Measurements from ENCODE around the gene FBRS. TPM values are rescaled to one million over a fixed set of nuclear protein-coding genes. Genes with fewer than 3 reads are reported as not detected.
A peak's percentile ranks its signal among the peaks of the same experiment; 100 is the strongest.
"Not testable (repeated sequence)": the region's sequence is repeated elsewhere in the genome, so short reads cannot be mapped to it uniquely, and the experiment has no call there.

The FBRS gene
- total RNA-seq, 4 donors from 2014 or later, result 26.2 to 46.8 (median 31.7) TPM

DNA sequence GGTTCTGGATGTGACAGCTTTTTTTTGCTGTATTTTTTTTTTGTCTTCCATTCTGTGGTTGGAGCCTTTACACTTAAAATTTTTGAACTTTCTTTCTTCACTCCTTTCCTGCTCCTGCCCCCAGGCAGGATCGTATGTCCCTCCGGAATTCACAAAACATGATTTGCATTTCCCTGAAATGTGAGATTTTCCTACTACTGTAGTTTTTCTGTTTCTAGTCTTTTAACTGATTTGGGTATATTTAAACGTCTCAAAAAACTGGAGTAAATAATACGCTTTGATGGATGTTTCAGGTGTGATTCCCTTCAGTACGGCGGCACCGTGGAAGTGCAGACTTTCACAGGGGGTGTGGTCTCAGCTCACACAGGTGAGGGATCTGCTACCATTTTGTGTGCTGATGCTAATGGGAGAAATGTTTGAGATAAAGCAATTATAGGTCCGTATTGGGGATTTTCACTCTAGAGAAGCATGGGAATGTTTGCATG is 41.4 kb downstream of the FBRS start:
- Histone ChIP-seq H3K4me1 (peaks cover 7 to 31% (median 19%) of the 10 kb centered on the region in 4 donors), H3K9me3 (no peaks in the 10 kb centered on the region), H3K4me3 (peak overlapping the region; percentile 69 to 98 (median 86)), H3K27me3 (no peaks in the 10 kb centered on the region), H3K36me3 (peaks cover 8 to 49% (median 14%) of the 10 kb centered on the region in 3 donors), H3K27ac (peak overlapping the region; percentile 99 to 100 (median 99))
- TF ChIP-seq, protein P1, sequence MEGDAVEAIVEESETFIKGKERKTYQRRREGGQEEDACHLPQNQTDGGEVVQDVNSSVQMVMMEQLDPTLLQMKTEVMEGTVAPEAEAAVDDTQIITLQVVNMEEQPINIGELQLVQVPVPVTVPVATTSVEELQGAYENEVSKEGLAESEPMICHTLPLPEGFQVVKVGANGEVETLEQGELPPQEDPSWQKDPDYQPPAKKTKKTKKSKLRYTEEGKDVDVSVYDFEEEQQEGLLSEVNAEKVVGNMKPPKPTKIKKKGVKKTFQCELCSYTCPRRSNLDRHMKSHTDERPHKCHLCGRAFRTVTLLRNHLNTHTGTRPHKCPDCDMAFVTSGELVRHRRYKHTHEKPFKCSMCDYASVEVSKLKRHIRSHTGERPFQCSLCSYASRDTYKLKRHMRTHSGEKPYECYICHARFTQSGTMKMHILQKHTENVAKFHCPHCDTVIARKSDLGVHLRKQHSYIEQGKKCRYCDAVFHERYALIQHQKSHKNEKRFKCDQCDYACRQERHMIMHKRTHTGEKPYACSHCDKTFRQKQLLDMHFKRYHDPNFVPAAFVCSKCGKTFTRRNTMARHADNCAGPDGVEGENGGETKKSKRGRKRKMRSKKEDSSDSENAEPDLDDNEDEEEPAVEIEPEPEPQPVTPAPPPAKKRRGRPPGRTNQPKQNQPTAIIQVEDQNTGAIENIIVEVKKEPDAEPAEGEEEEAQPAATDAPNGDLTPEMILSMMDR (IDR thresholded peaks at IDR 0.05), result no peak
- TF ChIP-seq POLR2A (IDR thresholded peaks at IDR 0.05) (no peak), EP300 (IDR thresholded peaks at IDR 0.05) (no peak)
- no peak for DNase-seq (ENCODE audit: low spot score in 2 of 2)
- 46% methylated on average over 8 of the region's 8 CpGs for WGBS, 2 donors

GRCh38 chr16:30700491-30700890 is 42.3 kb downstream of the FBRS start:
- H3K4me3 ChIP-seq, result no peak overlapping the region
- peaks cover 7 to 31% (median 19%) of the 10 kb centered on the region in 4 donors for H3K4me1 ChIP-seq
- H3K27ac ChIP-seq, result no peak overlapping the region
- TF ChIP-seq, protein P1 (IDR thresholded peaks at IDR 0.05), result no peak
- no peak for TF ChIP-seq POLR2A (IDR thresholded peaks at IDR 0.05)
- TF ChIP-seq EP300 (IDR thresholded peaks at IDR 0.05), result no peak
- WGBS, 2 donors, result 21 to 49% methylated on average over 9 of the region's 9 CpGs
- no peaks in the 10 kb centered on the region for H3K9me3 ChIP-seq
- no peaks in the 10 kb centered on the region for H3K27me3 ChIP-seq
- DNase-seq (ENCODE audit: low spot score in 2 of 2), result no peak
- H3K36me3 ChIP-seq, result peaks cover 8 to 57% (median 22%) of the 10 kb centered on the region in 3 donors

DNA sequence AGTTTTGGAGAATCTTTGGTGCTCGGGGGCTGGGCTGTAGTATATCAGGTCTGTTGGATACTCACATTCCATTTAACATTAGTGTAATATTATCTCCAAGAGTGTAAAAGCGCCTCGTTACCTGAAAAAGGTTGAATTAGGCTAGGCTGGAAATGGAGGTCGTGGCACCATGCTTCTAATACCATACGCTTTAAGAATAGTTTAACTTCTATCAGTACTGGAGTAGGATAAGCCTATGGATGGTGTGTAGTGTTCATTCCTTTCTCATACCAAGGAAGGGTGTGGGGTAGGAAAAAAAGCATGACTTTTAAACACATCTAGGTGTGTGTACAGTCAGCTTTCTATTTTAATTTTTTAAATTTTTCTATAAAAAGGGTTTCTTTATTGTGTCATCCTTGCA is 42.7 kb downstream of the FBRS start:
- H3K27ac ChIP-seq, result no peak overlapping the region
- DNase-seq (ENCODE audit: low spot score in 2 of 2), result no peak
- TF ChIP-seq EP300 (IDR thresholded peaks at IDR 0.05) (no peak), POLR2A (IDR thresholded peaks at IDR 0.05) (no peak)
- TF ChIP-seq, protein P1 (IDR thresholded peaks at IDR 0.05), result no peak
- H3K4me3 ChIP-seq, result no peak overlapping the region
- H3K9me3 ChIP-seq, result no peaks in the 10 kb centered on the region
- peaks cover 8 to 62% (median 27%) of the 10 kb centered on the region in 3 donors for H3K36me3 ChIP-seq
- peaks cover 7 to 31% (median 19%) of the 10 kb centered on the region in 4 donors for H3K4me1 ChIP-seq
- no peaks in the 10 kb centered on the region for H3K27me3 ChIP-seq
- 79 to 85% methylated on average over 5 of the region's 5 CpGs for WGBS, 2 donors

GRCh38 chr16:30703071-30703470 is 44.8 kb downstream of the FBRS start:
- Histone ChIP-seq H3K36me3 (peaks cover 11 to 83% (median 46%) of the 10 kb centered on the region in 3 donors), H3K4me1 (peaks cover 7 to 23% (median 15%) of the 10 kb centered on the region in 4 donors)
- DNase-seq (ENCODE audit: low spot score in 2 of 2); H3K4me3 ChIP-seq; H3K27me3 ChIP-seq; H3K27ac ChIP-seq; H3K9me3 ChIP-seq: not testable (repeated sequence)
- WGBS, 2 donors, result 90% methylated on average over 12 of the region's 12 CpGs

DNA sequence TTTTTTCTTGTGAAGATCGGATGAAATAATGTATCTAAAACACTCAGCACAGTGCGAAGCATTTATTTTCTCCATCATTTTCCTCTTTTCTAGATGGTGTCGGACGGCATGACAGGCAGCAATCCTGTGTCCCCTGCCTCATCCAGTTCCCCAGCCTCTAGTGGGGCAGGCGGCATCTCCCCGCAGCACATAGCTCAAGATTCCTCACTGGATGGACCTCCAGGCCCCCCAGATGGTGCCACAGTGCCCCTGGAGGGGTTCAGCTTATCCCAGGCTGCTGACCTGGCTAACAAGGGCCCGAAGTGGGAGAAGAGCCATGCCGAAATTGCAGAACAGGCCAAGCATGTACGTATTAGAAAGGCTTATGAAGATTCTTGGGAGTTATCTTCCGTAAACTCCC is 45.7 kb downstream of the FBRS start:
- no peaks in the 10 kb centered on the region for H3K9me3 ChIP-seq
- H3K4me1 ChIP-seq, result peaks cover 7 to 23% (median 15%) of the 10 kb centered on the region in 4 donors
- DNase-seq (ENCODE audit: low spot score in 2 of 2), result no peak
- peaks cover 0 to 2% of the 10 kb centered on the region in 2 donors for H3K27me3 ChIP-seq
- TF ChIP-seq, protein P1 (IDR thresholded peaks at IDR 0.05), result no peak
- no peak for TF ChIP-seq POLR2A (IDR thresholded peaks at IDR 0.05)
- TF ChIP-seq EP300 (IDR thresholded peaks at IDR 0.05), result no peak
- H3K4me3 ChIP-seq, result no peak overlapping the region
- 95 to 96% methylated on average over 10 of the region's 10 CpGs for WGBS, 2 donors
- H3K36me3 ChIP-seq, result peaks cover 11 to 92% (median 46%) of the 10 kb centered on the region in 3 donors
- no peak overlapping the region for H3K27ac ChIP-seq
